Ascending aorta (tissue), 2 donors: ENCODE results near the gene TNFAIP8. TPM values are rescaled to one million over a fixed set of nuclear protein-coding genes. Genes with fewer than 3 reads are reported as not detected.
A peak's percentile ranks its signal among the peaks of the same experiment; 100 is the strongest.

Experiments used
- DNase-seq, 2 donors: peaks; one replicate each; pipeline ENCODE4 v3.0.0-alpha.2; 2019; ENCODE audit warnings: low spot score in 2 of 2
- H3K27ac ChIP-seq, 2 donors: fragments of 200-600 bp; sonication (generic); one replicate each; pipeline ENCODE4 v1.5.1; 2016 to 2017; ENCODE audit warnings: mild to moderate bottlenecking in 1 of 2
- H3K27me3 ChIP-seq: fragments of 200-600 bp; sonication (generic); one replicate; pipeline ENCODE4 v1.5.1; 2017
- H3K36me3 ChIP-seq, 2 donors: fragments of 200-600 bp; sonication (generic); one replicate each; pipeline ENCODE4 v1.5.1; 2016
- H3K4me1 ChIP-seq, 2 donors: fragments of 200-600 bp; sonication (generic); one replicate each; pipeline ENCODE4 v1.5.1; 2016 to 2017; ENCODE audit warnings: mild to moderate bottlenecking in 1 of 2
- H3K4me3 ChIP-seq, 2 donors: fragments of 200-600 bp; sonication (generic); one replicate each; pipeline ENCODE4 v1.5.1; 2016 to 2017; ENCODE audit warnings: mild to moderate bottlenecking in 1 of 2
- H3K9me3 ChIP-seq, 2 donors: fragments of 200-600 bp; sonication (generic); one replicate each; pipeline ENCODE4 v1.5.1; 2016
- CTCF ChIP-seq, 3 experiments: fragments of 200-600 bp in 2 of 3; fragments of 450-650 bp in 1 of 3; sonication (generic) in 2 of 3; IDR thresholded peaks; one replicate each; pipeline ENCODE4 v1.5.1; 2016 to 2019; ENCODE audit warnings: antibody characterized with exemption in 3 of 3, mild to moderate bottlenecking in 1 of 3, moderate library complexity in 1 of 3
- intact Hi-C: fragments of 100-400 bp; cut with DNase I; formaldehyde crosslinking; loops from one replicate; pipeline ENCODE4 v1.15.1; 2023
- total RNA-seq: library from RNA; depleted of rRNA; stranded (reverse); fragments of >200 nt; gene quantifications from one replicate; pipeline ENCODE4 v1.1.0, GENCODE V29; 2016

Gene TNFAIP8
- total RNA-seq, 1 donor from 2014 or later = 3.5 TPM

- Histone ChIP-seq H3K4me3 (no peak overlapping the region), H3K27me3 (no peaks in the 10 kb centered on the region), H3K36me3 (no peaks in the 10 kb centered on the region), H3K4me1 (peaks cover 4 to 40% of the 10 kb centered on the region in 2 donors), H3K9me3 (no peaks in the 10 kb centered on the region), H3K27ac (peak overlapping the region; percentile 29 to 48)
- intact Hi-C loops = no loop called here
- no peak for TF ChIP-seq CTCF (IDR thresholded peaks at IDR 0.05)
- no peak for DNase-seq
Measured at GRCh38 chr5:119370486-119370885, 14.7 kb downstream of the TNFAIP8 start.

- no peak overlapping the region for H3K4me3 ChIP-seq
- DNase-seq = no peak
- H3K27me3 ChIP-seq = no peaks in the 10 kb centered on the region
- TF ChIP-seq CTCF (IDR thresholded peaks at IDR 0.05) = no peak
- peak overlapping the region in 1 of 2 donors; percentile 48 for H3K27ac ChIP-seq
- H3K36me3 ChIP-seq = no peaks in the 10 kb centered on the region
- intact Hi-C loops = no loop called here
- peaks cover 4 to 36% of the 10 kb centered on the region in 2 donors for H3K4me1 ChIP-seq
- H3K9me3 ChIP-seq = no peaks in the 10 kb centered on the region
Measured at GRCh38 chr5:119371146-119371545, 15.3 kb downstream of the TNFAIP8 start.

- H3K4me3 ChIP-seq = no peak overlapping the region
- H3K9me3 ChIP-seq = no peaks in the 10 kb centered on the region
- H3K27ac ChIP-seq = peak overlapping the region in 1 of 2 donors; percentile 42
- TF ChIP-seq CTCF (IDR thresholded peaks at IDR 0.05) = no peak
- no peaks in the 10 kb centered on the region for H3K27me3 ChIP-seq
- no peak for DNase-seq
- intact Hi-C loops = no loop called here
- H3K36me3 ChIP-seq = no peaks in the 10 kb centered on the region
- peaks cover 0 to 19% of the 10 kb centered on the region in 2 donors for H3K4me1 ChIP-seq
Measured at GRCh38 chr5:119373449-119373858, 17.6 kb downstream of the TNFAIP8 start.

- H3K36me3 ChIP-seq = no peaks in the 10 kb centered on the region
- DNase-seq = no peak
- peak overlapping the region in 1 of 2 donors; percentile 2 for H3K27ac ChIP-seq
- intact Hi-C loops = no loop called here
- no peak for TF ChIP-seq CTCF (IDR thresholded peaks at IDR 0.05)
- H3K27me3 ChIP-seq = no peaks in the 10 kb centered on the region
- H3K9me3 ChIP-seq = no peaks in the 10 kb centered on the region
- no peak overlapping the region for H3K4me3 ChIP-seq
- H3K4me1 ChIP-seq = peaks cover 0 to 15% of the 10 kb centered on the region in 2 donors
Measured at GRCh38 chr5:119374901-119375300, 19.1 kb downstream of the TNFAIP8 start.

GRCh38 chr5:119377066-119377465 lies 21.2 kb downstream of the TNFAIP8 start:
- no peak for TF ChIP-seq CTCF (IDR thresholded peaks at IDR 0.05)
- H3K27ac ChIP-seq = no peak overlapping the region
- peaks cover 0 to 5% of the 10 kb centered on the region in 2 donors for H3K4me1 ChIP-seq
- no peaks in the 10 kb centered on the region for H3K36me3 ChIP-seq
- H3K27me3 ChIP-seq = no peaks in the 10 kb centered on the region
- DNase-seq = no peak
- H3K4me3 ChIP-seq = no peak overlapping the region
- no peaks in the 10 kb centered on the region for H3K9me3 ChIP-seq
- intact Hi-C loops = no loop called here
